K562 (cell line): ENCODE data around the gene GLOD4. TPM values are rescaled to one million over a fixed set of nuclear protein-coding genes. Genes with fewer than 3 reads are reported as not detected.

Experiments
- ATF7 ChIP-seq: fragments of 450-650 bp; IDR thresholded peaks from 2 replicates; pipeline ENCODE4 v1.7.1; 2014; ENCODE audit warnings: mild to moderate bottlenecking, moderate library complexity
- ELF2 ChIP-seq: fragments of 250-450 bp; sonication (Bioruptor Pico); IDR thresholded peaks from 2 replicates; pipeline ENCODE4 v1.5.0; 2021; ENCODE audit warnings: mild to moderate bottlenecking
- EP400 ChIP-seq: fragments of 450-650 bp; IDR thresholded peaks from 2 replicates; pipeline ENCODE4 v1.6.1; 2017; ENCODE audit warnings: antibody characterized with exemption, mild to moderate bottlenecking, moderate library complexity
- ETV5 ChIP-seq: sonication (generic); formaldehyde crosslinking; IDR thresholded peaks from 2 replicates; pipeline ENCODE4 v1.4.0; 2020; ENCODE audit warnings: low read depth, mild to moderate bottlenecking, missing genetic modification reagents
- MTA3 ChIP-seq: fragments of 450-650 bp; formaldehyde crosslinking; IDR thresholded peaks from 2 replicates; pipeline ENCODE4 v1.6.1; 2017; ENCODE audit warnings: mild to moderate bottlenecking, borderline replicate concordance
- MYC ChIP-seq, 2 experiments: fragments of 250-450 bp in 1 of 2; sonication (Bioruptor Pico) in 1 of 2; IDR thresholded peaks; 2 replicates each; pipeline versions ENCODE4 v1.5.1 to v1.6.1; 2012 to 2021; ENCODE audit warnings: low read depth in 2 of 2, borderline replicate concordance in 1 of 2, improper control_type of control experiment in 1 of 2, low read length in 1 of 2, mild to moderate bottlenecking in 1 of 2, moderate library complexity in 1 of 2
- NR3C1 ChIP-seq: sonication (generic); formaldehyde crosslinking; IDR thresholded peaks from 2 replicates; pipeline ENCODE4 v1.8.1; 2022; ENCODE audit warnings: missing genetic modification reagents
- PHF8 ChIP-seq: fragments of 200-600 bp; sonication (generic); IDR thresholded peaks from 2 replicates; pipeline ENCODE4 v1.6.1; 2012; ENCODE audit warnings: mixed run types, mild to moderate bottlenecking, inconsistent platforms, low read length, moderate library complexity, borderline replicate concordance
- SRSF1 ChIP-seq: fragments of 200-400 bp; formaldehyde crosslinking; IDR thresholded peaks from 2 replicates; pipeline ENCODE4 v1.6.1; 2017; ENCODE audit warnings: mild to moderate bottlenecking, low read depth, low read length, moderate library complexity
- TGIF2 ChIP-seq: sonication (generic); formaldehyde crosslinking; IDR thresholded peaks from 2 replicates; pipeline ENCODE4 v1.8.1; 2022; ENCODE audit warnings: mild to moderate bottlenecking, missing genetic modification reagents, moderate library complexity
- TRIM24 ChIP-seq, 2 experiments: fragments of 450-650 bp; IDR thresholded peaks; 2 replicates each; pipeline ENCODE4 v1.6.1; 2016
- ZKSCAN8 ChIP-seq: fragments of 200-800 bp; sonication (Bioruptor generic); IDR thresholded peaks from 2 replicates; pipeline ENCODE4 v1.6.1; 2016; ENCODE audit warnings: missing genetic modification characterization, missing compliant biosample characterization
- polyA plus RNA-seq, 8 experiments: library from polyadenylated mRNA; depleted of rRNA in 4 of 8; stranded (reverse) in 5 of 8; unstranded in 3 of 8; fragments of >200 nt; fragmentation: Nextera tagmentation in 2 of 8; fragmentation: Illumina TruSeq in 1 of 8; extraction: Ambion mirVana in 2 of 8; extraction: Trizol in 1 of 8; gene quantifications; 2 replicates each; pipeline versions ENCODE4 v1.2.1 to v1.2.3, GENCODE V29; 2011 to 2014; ENCODE audit warnings: inconsistent platforms in 1 of 8, missing spikeins in 1 of 8
- total RNA-seq, 7 experiments: library from RNA; depleted of rRNA in 6 of 7; stranded (reverse); fragments of >200 nt in 6 of 7; fragmentation: Illumina TruSeq in 2 of 7; extraction: Trizol in 2 of 7; gene quantifications; 2 replicates each; pipeline versions ENCODE4 v1.2.1 to v1.2.3, GENCODE V29; 2011 to 2021; ENCODE audit warnings: low replicate concordance in 1 of 7
- TF ChIP-seq, protein P1 (sequence below), 3 experiments: IDR thresholded peaks in 2 of 3; conservative IDR thresholded peaks in 1 of 3; 2 replicates each; pipeline ENCODE4 v1.5.1; 2011 to 2012; ENCODE audit warnings: low read length in 3 of 3, mild to moderate bottlenecking in 3 of 3, control low read depth in 2 of 3, improper control_type of control experiment in 1 of 3, inconsistent platforms in 1 of 3, low read depth in 1 of 3, mixed read lengths in 1 of 3, moderate library complexity in 1 of 3; ENCODE audit not compliant: insufficient read depth in 2 of 3
- TF ChIP-seq, protein P2 (sequence below), 2 experiments: fragments of 450-650 bp in 1 of 2; sonication (generic) in 1 of 2; formaldehyde crosslinking in 1 of 2; IDR thresholded peaks; 2 replicates each; pipeline versions ENCODE4 v1.7.1 to v1.9.0; 2016 to 2022; ENCODE audit warnings: inconsistent platforms in 1 of 2, mild to moderate bottlenecking in 1 of 2, missing genetic modification reagents in 1 of 2
- TF ChIP-seq, protein P3 (sequence below): fragments of 450-650 bp; IDR thresholded peaks from 2 replicates; pipeline ENCODE4 v1.6.1; 2016

The GLOD4 gene
- total and polyA plus RNA-seq, 9 of the 15 experiments (the other 6 are each of a cell fraction or from before 2014, with no cell fraction given): 52.0 to 109 (median 64.9) TPM

DNA sequence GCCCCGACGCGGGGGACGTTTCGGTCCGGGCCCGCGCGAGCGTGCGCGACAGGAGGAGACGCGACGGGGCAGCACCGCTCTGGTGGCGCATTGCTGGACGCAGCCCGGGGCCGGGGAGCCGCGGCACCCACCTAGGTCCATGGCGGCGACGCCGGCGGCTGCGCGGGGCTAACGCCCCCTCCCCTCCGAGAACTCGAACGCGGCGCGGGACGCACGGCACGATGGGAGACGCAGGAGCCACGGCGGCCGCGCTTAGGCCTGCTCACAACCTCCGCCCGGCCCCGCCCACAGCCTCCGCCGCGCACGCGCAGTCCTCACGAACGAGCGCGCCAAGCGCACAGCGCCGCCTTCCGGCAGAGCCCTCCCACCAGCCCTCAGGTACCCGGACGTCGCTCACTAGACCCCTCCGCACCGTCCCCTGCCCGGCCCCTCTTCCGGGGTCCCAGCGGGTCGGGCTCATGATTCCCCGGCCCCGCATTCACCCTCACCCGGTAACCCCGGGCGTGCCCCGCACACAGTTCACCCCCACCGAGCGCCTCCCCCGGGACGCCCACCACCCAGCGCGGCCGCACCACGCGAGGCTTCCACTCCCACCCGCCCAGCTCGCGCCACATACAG lies 30.0 kb downstream of the GLOD4 start, which contains the start of gene GEMIN4 (continued):
- TF ChIP-seq, protein P1, sequence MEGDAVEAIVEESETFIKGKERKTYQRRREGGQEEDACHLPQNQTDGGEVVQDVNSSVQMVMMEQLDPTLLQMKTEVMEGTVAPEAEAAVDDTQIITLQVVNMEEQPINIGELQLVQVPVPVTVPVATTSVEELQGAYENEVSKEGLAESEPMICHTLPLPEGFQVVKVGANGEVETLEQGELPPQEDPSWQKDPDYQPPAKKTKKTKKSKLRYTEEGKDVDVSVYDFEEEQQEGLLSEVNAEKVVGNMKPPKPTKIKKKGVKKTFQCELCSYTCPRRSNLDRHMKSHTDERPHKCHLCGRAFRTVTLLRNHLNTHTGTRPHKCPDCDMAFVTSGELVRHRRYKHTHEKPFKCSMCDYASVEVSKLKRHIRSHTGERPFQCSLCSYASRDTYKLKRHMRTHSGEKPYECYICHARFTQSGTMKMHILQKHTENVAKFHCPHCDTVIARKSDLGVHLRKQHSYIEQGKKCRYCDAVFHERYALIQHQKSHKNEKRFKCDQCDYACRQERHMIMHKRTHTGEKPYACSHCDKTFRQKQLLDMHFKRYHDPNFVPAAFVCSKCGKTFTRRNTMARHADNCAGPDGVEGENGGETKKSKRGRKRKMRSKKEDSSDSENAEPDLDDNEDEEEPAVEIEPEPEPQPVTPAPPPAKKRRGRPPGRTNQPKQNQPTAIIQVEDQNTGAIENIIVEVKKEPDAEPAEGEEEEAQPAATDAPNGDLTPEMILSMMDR (IDR thresholded peaks at IDR 0.05 in 2 of 3, conservative IDR thresholded peaks at IDR 0.05 in 1 of 3; ENCODE audit: insufficient read depth in 2 of 3, low read depth in 1 of 3, low read length in 3 of 3): peak; percentile 77 to 82 (median 81)
- TF ChIP-seq PHF8 (peak; percentile 84; the same call in 1 of the 2 replicates), TRIM24 (IDR thresholded peaks at IDR 0.05) (no peak), NR3C1 (CRISPR knock-in tag) (peak; percentile 73; the same call in 1 of the 2 replicates), ETV5 (CRISPR knock-in tag) (0 out of 2 replicates have a peak, but pooled peaks have one; percentile 35), ATF7 (0 out of 2 replicates have a peak, but pooled peaks have one; percentile 24), ZKSCAN8 (CRISPR knock-in tag) (no peak), MTA3 (peak; percentile 33; the same call in 1 of the 2 replicates), MYC (IDR thresholded peaks at IDR 0.05; ENCODE audit: low read depth, low read length) (no peak; the same call in none of the 2 replicates), MYC (CRISPR knock-in tag; IDR thresholded peaks at IDR 0.05; ENCODE audit: borderline replicate concordance, low read depth) (0 out of 2 replicates have a peak, but pooled peaks have one; percentile 28), ELF2 (CRISPR knock-in tag) (peak; percentile 73), SRSF1 (no peak), TGIF2 (0 out of 2 replicates have a peak, but pooled peaks have one; percentile 75), EP400 (peak; percentile 59)
- TF ChIP-seq, protein P2, sequence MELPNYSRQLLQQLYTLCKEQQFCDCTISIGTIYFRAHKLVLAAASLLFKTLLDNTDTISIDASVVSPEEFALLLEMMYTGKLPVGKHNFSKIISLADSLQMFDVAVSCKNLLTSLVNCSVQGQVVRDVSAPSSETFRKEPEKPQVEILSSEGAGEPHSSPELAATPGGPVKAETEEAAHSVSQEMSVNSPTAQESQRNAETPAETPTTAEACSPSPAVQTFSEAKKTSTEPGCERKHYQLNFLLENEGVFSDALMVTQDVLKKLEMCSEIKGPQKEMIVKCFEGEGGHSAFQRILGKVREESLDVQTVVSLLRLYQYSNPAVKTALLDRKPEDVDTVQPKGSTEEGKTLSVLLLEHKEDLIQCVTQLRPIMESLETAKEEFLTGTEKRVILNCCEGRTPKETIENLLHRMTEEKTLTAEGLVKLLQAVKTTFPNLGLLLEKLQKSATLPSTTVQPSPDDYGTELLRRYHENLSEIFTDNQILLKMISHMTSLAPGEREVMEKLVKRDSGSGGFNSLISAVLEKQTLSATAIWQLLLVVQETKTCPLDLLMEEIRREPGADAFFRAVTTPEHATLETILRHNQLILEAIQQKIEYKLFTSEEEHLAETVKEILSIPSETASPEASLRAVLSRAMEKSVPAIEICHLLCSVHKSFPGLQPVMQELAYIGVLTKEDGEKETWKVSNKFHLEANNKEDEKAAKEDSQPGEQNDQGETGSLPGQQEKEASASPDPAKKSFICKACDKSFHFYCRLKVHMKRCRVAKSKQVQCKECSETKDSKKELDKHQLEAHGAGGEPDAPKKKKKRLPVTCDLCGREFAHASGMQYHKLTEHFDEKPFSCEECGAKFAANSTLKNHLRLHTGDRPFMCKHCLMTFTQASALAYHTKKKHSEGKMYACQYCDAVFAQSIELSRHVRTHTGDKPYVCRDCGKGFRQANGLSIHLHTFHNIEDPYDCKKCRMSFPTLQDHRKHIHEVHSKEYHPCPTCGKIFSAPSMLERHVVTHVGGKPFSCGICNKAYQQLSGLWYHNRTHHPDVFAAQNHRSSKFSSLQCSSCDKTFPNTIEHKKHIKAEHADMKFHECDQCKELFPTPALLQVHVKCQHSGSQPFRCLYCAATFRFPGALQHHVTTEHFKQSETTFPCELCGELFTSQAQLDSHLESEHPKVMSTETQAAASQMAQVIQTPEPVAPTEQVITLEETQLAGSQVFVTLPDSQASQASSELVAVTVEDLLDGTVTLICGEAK (IDR thresholded peaks at IDR 0.05): 0 out of 2 replicates have a peak, but pooled peaks have one; percentile 18
- TF ChIP-seq, protein P2 (CRISPR knock-in tag; IDR thresholded peaks at IDR 0.05): no peak
- TF ChIP-seq, protein P3, sequence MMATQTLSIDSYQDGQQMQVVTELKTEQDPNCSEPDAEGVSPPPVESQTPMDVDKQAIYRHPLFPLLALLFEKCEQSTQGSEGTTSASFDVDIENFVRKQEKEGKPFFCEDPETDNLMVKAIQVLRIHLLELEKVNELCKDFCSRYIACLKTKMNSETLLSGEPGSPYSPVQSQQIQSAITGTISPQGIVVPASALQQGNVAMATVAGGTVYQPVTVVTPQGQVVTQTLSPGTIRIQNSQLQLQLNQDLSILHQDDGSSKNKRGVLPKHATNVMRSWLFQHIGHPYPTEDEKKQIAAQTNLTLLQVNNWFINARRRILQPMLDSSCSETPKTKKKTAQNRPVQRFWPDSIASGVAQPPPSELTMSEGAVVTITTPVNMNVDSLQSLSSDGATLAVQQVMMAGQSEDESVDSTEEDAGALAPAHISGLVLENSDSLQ: 0 out of 2 replicates have a peak, but pooled peaks have one; percentile 23
